ENCODE data around the gene C9orf43.

C9orf43 gene

DNA sequence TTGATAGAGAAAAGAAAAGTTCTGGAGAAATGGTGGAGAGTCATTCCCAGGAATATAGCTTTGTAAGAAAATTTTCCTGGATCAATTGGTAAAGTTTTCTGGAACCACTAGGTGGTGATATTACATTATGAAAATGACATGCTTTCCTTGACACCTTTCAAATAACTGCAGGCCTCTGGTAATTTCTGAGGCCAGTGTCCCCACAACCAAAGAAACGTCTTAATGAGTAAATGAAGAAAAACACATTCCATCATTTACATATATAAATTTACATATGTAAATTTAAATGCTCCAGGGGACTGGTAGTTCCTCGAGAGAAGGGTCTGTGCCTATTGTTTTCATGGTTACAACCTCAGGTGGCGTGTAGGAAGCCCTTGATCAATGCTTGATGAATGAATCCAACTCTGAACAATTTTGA, 35.8 kb downstream of the C9orf43 start:
- Histone ChIP-seq H3K23ac (ENCODE audit: low read depth, low read length, poor library complexity) (no peak overlapping the region), H3K14ac (ENCODE audit: low read length) (no peak overlapping the region), H3K4me2 (ENCODE audit: insufficient read depth, low read length, poor library complexity, severe bottlenecking) (no peak overlapping the region), H2BK12ac (ENCODE audit: low read length) (no peak overlapping the region), H2BK15ac (ENCODE audit: low read length) (no peak overlapping the region), H2BK5ac (ENCODE audit: low read length) (no peak overlapping the region), H3K4ac (ENCODE audit: low read length) (no peak overlapping the region), H4K91ac (ENCODE audit: low read depth, low read length, poor library complexity) (no peak overlapping the region), H3K27ac (replicated peaks; ENCODE audit: low read length) (no peak overlapping the region), H3K4me3 (ENCODE audit: low read length in 2 of 2) (no peak overlapping the region), H2AK5ac (ENCODE audit: low read depth, low read length) (no peak overlapping the region), H3K9ac (ENCODE audit: low read depth, low read length, poor library complexity) (no peak overlapping the region), H3K4me1 (ENCODE audit: control insufficient read depth in 2 of 2, insufficient read depth in 1 of 2, low read depth in 1 of 2, low read length in 2 of 2) (peaks cover 0 to 2% of the 10 kb centered on the region in 2 donors), H3K9me3 (replicated peaks in 1 of 2; ENCODE audit: control insufficient read depth in 2 of 2, insufficient read depth in 1 of 2, low read depth in 1 of 2, low read length in 2 of 2) (no peaks in the 10 kb centered on the region), H4K8ac (ENCODE audit: low read depth, low read length) (no peak overlapping the region), H3K18ac (ENCODE audit: low read length) (no peak overlapping the region), H3K27me3 (ENCODE audit: control insufficient read depth in 3 of 3, insufficient read depth in 3 of 3, low read depth in 1 of 3, low read length in 3 of 3) (no peaks in the 10 kb centered on the region), H3K36me3 (replicated peaks in 1 of 2; ENCODE audit: control insufficient read depth in 2 of 2, insufficient read depth in 2 of 2, low read length in 2 of 2) (no peaks in the 10 kb centered on the region), H2AFZ (ENCODE audit: low read length) (peak overlapping the region; percentile 37), H2BK120ac (ENCODE audit: low read depth, low read length) (no peak overlapping the region), H3K79me1 (ENCODE audit: low read depth, low read length) (no peaks in the 10 kb centered on the region)
- WGBS, 2 donors (ENCODE audit: extremely low coverage in 2 of 2, insufficient read length in 2 of 2, insufficient replicate concordance in 1 of 2), result no CpG with 5 or more reads among the region's 3 CpGs
- peak; percentile 37 for DNase-seq (ENCODE audit: low spot score)

DNA sequence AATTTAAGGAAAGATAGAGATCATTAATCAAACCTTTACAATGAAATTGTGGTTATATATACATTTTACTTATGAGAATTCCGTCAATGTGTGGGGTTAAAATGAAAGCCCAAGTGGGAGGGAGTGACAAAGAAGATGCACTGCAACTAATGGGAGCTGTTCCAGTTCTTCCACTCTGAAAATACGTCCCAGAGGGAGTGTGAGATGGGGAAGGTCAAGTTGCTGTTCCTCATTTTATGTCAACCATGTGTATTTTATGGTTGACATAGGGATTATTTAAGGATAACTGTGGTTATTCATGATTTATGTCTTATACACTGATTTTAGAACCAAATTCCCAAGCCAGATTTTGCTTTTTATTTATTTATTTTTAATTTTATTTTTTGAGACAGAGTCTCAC, 38.8 kb downstream of the C9orf43 start:
- H3K36me3 ChIP-seq (replicated peaks in 1 of 2; ENCODE audit: control insufficient read depth in 2 of 2, insufficient read depth in 2 of 2, low read length in 2 of 2), result no peaks in the 10 kb centered on the region
- H3K27me3 ChIP-seq (ENCODE audit: control insufficient read depth in 3 of 3, insufficient read depth in 3 of 3, low read depth in 1 of 3, low read length in 3 of 3), result no peaks in the 10 kb centered on the region

GRCh38 chr9:113452113-113452605, 41.6 kb downstream of the C9orf43 start:
- Histone ChIP-seq H4K91ac (ENCODE audit: low read depth, low read length, poor library complexity) (no peak overlapping the region), H2BK12ac (ENCODE audit: low read length) (no peak overlapping the region), H3K9ac (ENCODE audit: low read depth, low read length, poor library complexity) (no peak overlapping the region), H4K8ac (ENCODE audit: low read depth, low read length) (no peak overlapping the region), H2AFZ (ENCODE audit: low read length) (no peak overlapping the region), H3K4me1 (ENCODE audit: control insufficient read depth in 2 of 2, insufficient read depth in 1 of 2, low read depth in 1 of 2, low read length in 2 of 2) (peaks cover 12 to 13% of the 10 kb centered on the region in 2 donors), H3K18ac (ENCODE audit: low read length) (no peak overlapping the region), H3K36me3 (replicated peaks in 1 of 2; ENCODE audit: control insufficient read depth in 2 of 2, insufficient read depth in 2 of 2, low read length in 2 of 2) (no peaks in the 10 kb centered on the region), H2BK120ac (ENCODE audit: low read depth, low read length) (no peak overlapping the region), H3K27me3 (ENCODE audit: control insufficient read depth in 3 of 3, insufficient read depth in 3 of 3, low read depth in 1 of 3, low read length in 3 of 3) (no peaks in the 10 kb centered on the region), H3K9me3 (replicated peaks in 1 of 2; ENCODE audit: control insufficient read depth in 2 of 2, insufficient read depth in 1 of 2, low read depth in 1 of 2, low read length in 2 of 2) (peaks cover 0 to 2% of the 10 kb centered on the region in 2 donors), H3K4me2 (ENCODE audit: insufficient read depth, low read length, poor library complexity, severe bottlenecking) (no peak overlapping the region), H2AK5ac (ENCODE audit: low read depth, low read length) (no peak overlapping the region), H3K14ac (ENCODE audit: low read length) (no peak overlapping the region), H2BK5ac (ENCODE audit: low read length) (no peak overlapping the region), H3K4ac (ENCODE audit: low read length) (no peak overlapping the region), H3K4me3 (ENCODE audit: low read length in 2 of 2) (no peak overlapping the region), H2BK15ac (ENCODE audit: low read length) (no peak overlapping the region), H3K23ac (ENCODE audit: low read depth, low read length, poor library complexity) (no peak overlapping the region), H3K27ac (replicated peaks; ENCODE audit: low read length) (no peak overlapping the region), H3K79me1 (ENCODE audit: low read depth, low read length) (no peaks in the 10 kb centered on the region)
- WGBS, 2 donors (ENCODE audit: extremely low coverage in 2 of 2, insufficient read length in 2 of 2, insufficient replicate concordance in 1 of 2), result no CpG with 5 or more reads among the region's 4 CpGs
- no peak for DNase-seq (ENCODE audit: low spot score)

More for the DNA sequence above, 38.8 kb downstream of the C9orf43 start:
- no peak for DNase-seq (ENCODE audit: low spot score)
- no peak overlapping the region for H2BK120ac ChIP-seq (ENCODE audit: low read depth, low read length)
- H2AFZ ChIP-seq (ENCODE audit: low read length), result no peak overlapping the region
- no peak overlapping the region for H3K9ac ChIP-seq (ENCODE audit: low read depth, low read length, poor library complexity)
- H3K9me3 ChIP-seq (replicated peaks in 1 of 2; ENCODE audit: control insufficient read depth in 2 of 2, insufficient read depth in 1 of 2, low read depth in 1 of 2, low read length in 2 of 2), result peaks cover 0 to 2% of the 10 kb centered on the region in 2 donors
- no peak overlapping the region for H3K27ac ChIP-seq (replicated peaks; ENCODE audit: low read length)
- H2AK5ac ChIP-seq (ENCODE audit: low read depth, low read length), result no peak overlapping the region
- H3K14ac ChIP-seq (ENCODE audit: low read length), result no peak overlapping the region
- no peak overlapping the region for H2BK15ac ChIP-seq (ENCODE audit: low read length)
- H2BK5ac ChIP-seq (ENCODE audit: low read length), result no peak overlapping the region
- H3K4ac ChIP-seq (ENCODE audit: low read length), result no peak overlapping the region
- H3K18ac ChIP-seq (ENCODE audit: low read length), result no peak overlapping the region
- H4K91ac ChIP-seq (ENCODE audit: low read depth, low read length, poor library complexity), result no peak overlapping the region
- no CpG with 5 or more reads among the region's 2 CpGs for WGBS, 2 donors (ENCODE audit: extremely low coverage in 2 of 2, insufficient read length in 2 of 2, insufficient replicate concordance in 1 of 2)
- no peak overlapping the region for H3K4me2 ChIP-seq (ENCODE audit: insufficient read depth, low read length, poor library complexity, severe bottlenecking)
- H3K4me3 ChIP-seq (ENCODE audit: low read length in 2 of 2), result no peak overlapping the region
- no peaks in the 10 kb centered on the region for H3K79me1 ChIP-seq (ENCODE audit: low read depth, low read length)
- peaks cover 0 to 2% of the 10 kb centered on the region in 2 donors for H3K4me1 ChIP-seq (ENCODE audit: control insufficient read depth in 2 of 2, insufficient read depth in 1 of 2, low read depth in 1 of 2, low read length in 2 of 2)
- H2BK12ac ChIP-seq (ENCODE audit: low read length), result no peak overlapping the region
- H3K23ac ChIP-seq (ENCODE audit: low read depth, low read length, poor library complexity), result no peak overlapping the region
- no peak overlapping the region for H4K8ac ChIP-seq (ENCODE audit: low read depth, low read length)

DNA sequence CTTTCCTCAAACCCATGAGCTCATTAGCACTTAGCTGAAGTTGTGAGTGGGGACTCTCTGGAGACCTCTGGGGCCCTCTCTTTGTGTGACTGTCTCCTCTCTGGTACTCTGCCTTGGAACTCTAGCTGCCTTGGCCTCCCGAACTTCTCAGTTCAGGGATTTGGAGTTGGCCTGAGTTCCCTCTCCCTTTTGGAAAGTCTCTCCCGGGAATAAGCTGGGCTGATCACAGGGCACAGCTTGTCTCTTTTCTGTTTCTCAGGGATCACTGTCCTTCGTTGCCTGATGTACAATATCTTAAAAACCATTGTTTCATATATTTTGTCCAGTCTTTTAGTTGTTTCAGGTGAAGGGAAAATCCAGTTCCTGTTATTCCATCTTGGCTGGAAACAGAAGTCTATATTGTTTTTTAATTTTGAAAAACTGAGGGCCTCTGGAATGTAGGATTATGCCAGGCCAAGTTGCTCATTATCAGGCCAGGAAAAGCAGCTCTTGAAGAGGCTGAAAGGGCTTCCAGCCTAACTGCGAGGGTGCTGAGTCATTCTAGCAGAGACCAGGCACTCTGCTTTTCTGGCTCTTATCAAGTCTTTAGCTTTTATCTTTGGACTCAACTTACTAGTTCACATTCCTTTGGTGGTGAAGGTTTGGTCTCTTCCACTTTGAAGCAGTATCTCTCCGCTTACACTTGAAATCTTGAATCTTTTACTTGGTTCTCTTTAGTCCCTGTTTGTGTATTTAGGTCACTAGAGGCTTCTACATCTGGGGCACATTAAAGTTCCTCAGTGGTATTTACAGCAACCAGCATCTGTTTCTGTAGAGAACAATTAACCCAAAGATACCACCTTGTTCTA, 44.6 kb downstream of the C9orf43 start:
- H3K9me3 ChIP-seq (replicated peaks in 1 of 2; ENCODE audit: control insufficient read depth in 2 of 2, insufficient read depth in 1 of 2, low read depth in 1 of 2, low read length in 2 of 2), result peaks cover 0 to 2% of the 10 kb centered on the region in 2 donors
- no peak overlapping the region for H3K18ac ChIP-seq (ENCODE audit: low read length)
- no peak overlapping the region for H3K23ac ChIP-seq (ENCODE audit: low read depth, low read length, poor library complexity)
- H3K9ac ChIP-seq (ENCODE audit: low read depth, low read length, poor library complexity), result no peak overlapping the region
- H3K14ac ChIP-seq (ENCODE audit: low read length), result no peak overlapping the region
- no peak overlapping the region for H3K4me2 ChIP-seq (ENCODE audit: insufficient read depth, low read length, poor library complexity, severe bottlenecking)
- H3K4me3 ChIP-seq (ENCODE audit: low read length in 2 of 2), result no peak overlapping the region
- H3K27me3 ChIP-seq (ENCODE audit: control insufficient read depth in 3 of 3, insufficient read depth in 3 of 3, low read depth in 1 of 3, low read length in 3 of 3), result no peaks in the 10 kb centered on the region
- no peak overlapping the region for H4K91ac ChIP-seq (ENCODE audit: low read depth, low read length, poor library complexity)
- no peak overlapping the region for H3K4ac ChIP-seq (ENCODE audit: low read length)
- H3K36me3 ChIP-seq (replicated peaks in 1 of 2; ENCODE audit: control insufficient read depth in 2 of 2, insufficient read depth in 2 of 2, low read length in 2 of 2), result no peaks in the 10 kb centered on the region
- no peak overlapping the region for H2BK12ac ChIP-seq (ENCODE audit: low read length)
- H3K79me1 ChIP-seq (ENCODE audit: low read depth, low read length), result no peaks in the 10 kb centered on the region
- no peak for DNase-seq (ENCODE audit: low spot score)
- peaks cover 12 to 13% of the 10 kb centered on the region in 2 donors for H3K4me1 ChIP-seq (ENCODE audit: control insufficient read depth in 2 of 2, insufficient read depth in 1 of 2, low read depth in 1 of 2, low read length in 2 of 2)
- WGBS, 2 donors (ENCODE audit: extremely low coverage in 2 of 2, insufficient read length in 2 of 2, insufficient replicate concordance in 1 of 2), result no CpG with 5 or more reads among the region's 5 CpGs
- H2AFZ ChIP-seq (ENCODE audit: low read length), result peak overlapping the region; percentile 71
- no peak overlapping the region for H2BK120ac ChIP-seq (ENCODE audit: low read depth, low read length)
- no peak overlapping the region for H2AK5ac ChIP-seq (ENCODE audit: low read depth, low read length)
- no peak overlapping the region for H3K27ac ChIP-seq (replicated peaks; ENCODE audit: low read length)
- no peak overlapping the region for H4K8ac ChIP-seq (ENCODE audit: low read depth, low read length)
- H2BK15ac ChIP-seq (ENCODE audit: low read length), result no peak overlapping the region
- no peak overlapping the region for H2BK5ac ChIP-seq (ENCODE audit: low read length)
